ENCODE data around the gene PDZD2.

DNA sequence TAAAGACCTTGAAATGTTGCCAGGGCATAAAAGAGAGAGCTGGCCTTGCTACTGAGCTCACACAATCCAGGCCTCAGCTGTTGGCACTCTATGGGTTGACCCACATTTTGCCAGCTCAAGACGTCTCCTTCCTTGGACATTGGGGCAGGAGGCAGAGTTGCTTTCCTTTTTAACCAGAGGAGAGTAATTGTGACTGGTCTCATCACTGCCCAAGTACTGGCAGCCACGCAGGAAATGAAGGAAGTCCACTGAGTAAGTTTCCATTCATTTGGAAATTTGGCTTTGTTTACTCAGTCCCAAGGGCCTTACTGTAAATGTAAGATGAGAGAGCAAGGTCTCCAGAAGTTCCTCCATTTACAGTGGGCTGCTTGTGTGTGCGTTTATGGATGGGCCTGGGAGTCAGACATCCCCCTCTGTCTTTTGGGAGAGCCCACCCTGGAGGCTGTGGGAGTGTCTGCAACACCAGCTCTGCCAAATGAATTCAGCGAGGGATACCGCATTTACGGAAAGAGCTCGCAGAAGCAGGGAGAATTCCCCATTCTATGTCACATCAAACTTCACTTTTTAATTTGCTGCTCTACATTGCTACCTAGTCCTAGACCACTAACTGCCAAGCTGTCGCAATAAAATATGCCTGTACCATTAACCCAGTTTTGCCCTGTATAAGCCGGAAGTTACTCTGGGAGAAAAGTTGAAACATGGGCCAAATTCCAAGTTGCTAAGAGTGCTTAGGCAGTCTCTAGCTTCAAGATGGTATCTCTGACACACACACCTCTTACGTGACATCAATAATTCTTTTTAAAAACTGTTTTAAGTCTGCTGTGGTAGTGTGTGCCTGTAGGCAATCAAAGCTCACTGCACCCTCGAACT, 24.5 kb upstream of the PDZD2 start:
- TF ChIP-seq, protein P1, sequence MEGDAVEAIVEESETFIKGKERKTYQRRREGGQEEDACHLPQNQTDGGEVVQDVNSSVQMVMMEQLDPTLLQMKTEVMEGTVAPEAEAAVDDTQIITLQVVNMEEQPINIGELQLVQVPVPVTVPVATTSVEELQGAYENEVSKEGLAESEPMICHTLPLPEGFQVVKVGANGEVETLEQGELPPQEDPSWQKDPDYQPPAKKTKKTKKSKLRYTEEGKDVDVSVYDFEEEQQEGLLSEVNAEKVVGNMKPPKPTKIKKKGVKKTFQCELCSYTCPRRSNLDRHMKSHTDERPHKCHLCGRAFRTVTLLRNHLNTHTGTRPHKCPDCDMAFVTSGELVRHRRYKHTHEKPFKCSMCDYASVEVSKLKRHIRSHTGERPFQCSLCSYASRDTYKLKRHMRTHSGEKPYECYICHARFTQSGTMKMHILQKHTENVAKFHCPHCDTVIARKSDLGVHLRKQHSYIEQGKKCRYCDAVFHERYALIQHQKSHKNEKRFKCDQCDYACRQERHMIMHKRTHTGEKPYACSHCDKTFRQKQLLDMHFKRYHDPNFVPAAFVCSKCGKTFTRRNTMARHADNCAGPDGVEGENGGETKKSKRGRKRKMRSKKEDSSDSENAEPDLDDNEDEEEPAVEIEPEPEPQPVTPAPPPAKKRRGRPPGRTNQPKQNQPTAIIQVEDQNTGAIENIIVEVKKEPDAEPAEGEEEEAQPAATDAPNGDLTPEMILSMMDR (IDR thresholded peaks at IDR 0.05; ENCODE audit: low read depth, low read length) = no peak
- TF ChIP-seq EZH2phosphoT487 (IDR thresholded peaks at IDR 0.05; ENCODE audit: low read depth) = no peak

Data from OCI-LY3 (cell line).